Adipose tissue (tissue), 3 donors: ENCODE measurements around the gene MAPRE2. TPM values are rescaled to one million over a fixed set of nuclear protein-coding genes. Genes with fewer than 3 reads are reported as not detected.
"Not testable (repeated sequence)": the region's sequence is repeated elsewhere in the genome, so short reads cannot be mapped to it uniquely, and the experiment has no call there.

ENCODE experiments used
- H3K27ac ChIP-seq: one replicate; pipeline ENCODE4 v1.5.1; 2013; ENCODE audit warnings: low read depth, low read length
- WGBS, 3 donors: extraction: QIAGEN DNeasy Blood & Tissue Kit; methylation state at CpG; one replicate each; pipeline ENCODE4 v1.1.7; 2013; 5-methylcytosine and 5-hydroxymethylcytosine counted together
- polyA plus RNA-seq, 3 donors: library from polyadenylated mRNA; stranded (reverse); fragments of 200-250 nt; gene quantifications; one replicate each; pipeline ENCODE4 v1.2.3, GENCODE V29; 2013
- donor health status: healthy with polysubstance abuse.
- donor health status: Bipolar disorder and iron deficiency.
- donor health status: healthy.

MAPRE2 gene
- polyA plus RNA-seq, 3 donors: 7.2 to 17.1 (median 10.8) TPM

GRCh38 chr18:35132021-35132902, 91.0 kb downstream of the MAPRE2 start:
- 55 to 71% (median 63%) methylated on average over 10 of the region's 10 CpGs for WGBS, 3 donors
- H3K27ac ChIP-seq: no peak overlapping the region

- H3K27ac ChIP-seq: no peak overlapping the region
- 92 to 95% (median 93%) methylated on average over 6 of the region's 6 CpGs for WGBS, 3 donors
These were observed 93.0 kb downstream of the MAPRE2 start for GRCh38 chr18:35134190-35134730.

GRCh38 chr18:35134791-35135531, 93.7 kb downstream of the MAPRE2 start:
- 91 to 93% (median 92%) methylated on average over 4 of the region's 4 CpGs for WGBS, 3 donors
- no peak overlapping the region for H3K27ac ChIP-seq

GRCh38 chr18:35136248-35136647, 95.0 kb downstream of the MAPRE2 start:
- 77 to 100% (median 99%) methylated on average over 3 of the region's 3 CpGs for WGBS, 3 donors
- H3K27ac ChIP-seq: no peak overlapping the region

GRCh38 chr18:35136885-35137284, 95.7 kb downstream of the MAPRE2 start:
- 87 to 96% (median 93%) methylated on average over 2 of the region's 2 CpGs for WGBS, 3 donors
- H3K27ac ChIP-seq: no peak overlapping the region

- no peak overlapping the region for H3K27ac ChIP-seq
- WGBS, 3 donors: 79 to 92% (median 85%) methylated on average over 10 of the region's 10 CpGs
These were observed 96.4 kb downstream of the MAPRE2 start for GRCh38 chr18:35137632-35138031.

GRCh38 chr18:35138773-35139172, 97.6 kb downstream of the MAPRE2 start:
- 52 to 82% (median 75%) methylated on average over 6 of the region's 6 CpGs for whole genome bisulfite sequencing, 3 donors
- no peak overlapping the region for H3K27ac ChIP-seq

- no peak overlapping the region for H3K27ac ChIP-seq
- 91 to 96% (median 93%) methylated on average over 3 of the region's 3 CpGs for WGBS, 3 donors
These were observed 98.3 kb downstream of the MAPRE2 start for GRCh38 chr18:35139517-35139916.

- 73 to 89% (median 78%) methylated on average over 4 of the region's 4 CpGs for WGBS, 3 donors
- H3K27ac ChIP-seq: no peak overlapping the region
These were observed 99.9 kb downstream of the MAPRE2 start for GRCh38 chr18:35141077-35141476.

- 81 to 90% (median 87%) methylated on average over 6 of the region's 6 CpGs for WGBS, 3 donors
- no peak overlapping the region for H3K27ac ChIP-seq
These were observed 100.5 kb downstream of the MAPRE2 start for GRCh38 chr18:35141567-35142274.

GRCh38 chr18:35142275-35142615, 101.0 kb downstream of the MAPRE2 start:
- no peak overlapping the region for H3K27ac ChIP-seq
- WGBS, 3 donors: 76 to 88% (median 78%) methylated on average over 1 of the region's 1 CpG

GRCh38 chr18:35143622-35144596, 102.7 kb downstream of the MAPRE2 start:
- H3K27ac ChIP-seq: no peak overlapping the region
- WGBS, 3 donors: 33 to 54% (median 54%) methylated on average over 8 of the region's 8 CpGs

- 69 to 72% (median 71%) methylated on average over 4 of the region's 4 CpGs for WGBS, 3 donors
- no peak overlapping the region for H3K27ac ChIP-seq
These were observed 103.5 kb downstream of the MAPRE2 start for GRCh38 chr18:35144698-35145097.

- WGBS, 3 donors: 85 to 99% (median 88%) methylated on average over 3 of the region's 3 CpGs
These were observed 109.0 kb downstream of the MAPRE2 start for GRCh38 chr18:35150195-35150594.

GRCh38 chr18:35153609-35154272, 112.5 kb downstream of the MAPRE2 start:
- no peak overlapping the region for H3K27ac ChIP-seq
- WGBS, 3 donors: 68 to 90% (median 78%) methylated on average over 12 of the region's 12 CpGs

More at GRCh38 chr18:35150195-35150594, 109.0 kb downstream of the MAPRE2 start:
- H3K27ac ChIP-seq: not testable (repeated sequence)

- H3K27ac ChIP-seq: no peak overlapping the region
- 18 to 46% (median 41%) methylated on average over 8 of the region's 8 CpGs for WGBS, 3 donors
These were observed 114.3 kb downstream of the MAPRE2 start for GRCh38 chr18:35155398-35156117.
